ENCODE results near the gene AMBRA1. TPM values are rescaled to one million over a fixed set of nuclear protein-coding genes. Genes with fewer than 3 reads are reported as not detected.

AMBRA1 gene
- polyA plus RNA-seq, 3 donors: 24.6 to 27.7 (median 24.8) TPM

DNA sequence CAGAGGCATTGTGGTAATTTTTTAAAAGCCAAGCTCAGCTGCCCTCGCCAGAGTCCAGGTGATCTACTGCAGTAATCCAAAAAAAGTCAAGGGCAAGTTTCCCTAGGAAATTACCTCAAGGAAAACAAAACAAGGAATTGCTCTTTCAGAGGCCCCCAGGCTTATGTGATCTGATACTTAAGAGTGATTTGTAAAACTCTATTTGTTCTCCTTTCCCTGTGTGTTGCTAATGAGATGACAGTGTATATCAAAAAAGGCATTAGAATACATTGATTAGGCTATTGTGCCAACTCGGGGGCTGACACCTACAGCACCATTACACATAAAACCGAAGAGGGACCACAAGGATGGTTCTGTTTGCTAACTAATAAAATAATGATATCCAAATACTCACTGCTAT lies 157.7 kb downstream of the AMBRA1 start:
- DNase-seq (ENCODE audit: extremely low read depth in 1 of 11, low read depth in 9 of 11, low spot score in 4 of 11): no peak

DNA sequence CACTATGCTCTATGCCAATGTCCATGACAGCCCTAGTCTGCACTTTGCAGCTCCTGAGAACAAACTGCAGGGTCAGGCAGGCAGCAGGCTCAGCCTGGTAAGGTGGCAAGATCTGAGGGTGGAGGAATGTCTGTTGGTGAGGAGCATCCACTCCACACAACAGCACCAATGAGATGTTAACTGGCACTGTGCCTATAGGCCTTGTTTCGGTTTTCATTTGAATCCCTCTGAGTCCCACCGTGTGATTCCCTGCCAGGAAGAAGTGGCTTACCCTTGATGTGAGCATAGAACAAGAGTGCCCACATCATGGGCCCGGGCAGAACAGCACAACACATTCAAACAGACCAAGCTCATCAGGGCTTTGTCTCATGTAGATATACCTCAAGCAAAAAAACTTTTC lies 158.1 kb downstream of the AMBRA1 start:
- DNase-seq (ENCODE audit: extremely low read depth in 1 of 11, low read depth in 9 of 11, low spot score in 4 of 11): no peak

DNA sequence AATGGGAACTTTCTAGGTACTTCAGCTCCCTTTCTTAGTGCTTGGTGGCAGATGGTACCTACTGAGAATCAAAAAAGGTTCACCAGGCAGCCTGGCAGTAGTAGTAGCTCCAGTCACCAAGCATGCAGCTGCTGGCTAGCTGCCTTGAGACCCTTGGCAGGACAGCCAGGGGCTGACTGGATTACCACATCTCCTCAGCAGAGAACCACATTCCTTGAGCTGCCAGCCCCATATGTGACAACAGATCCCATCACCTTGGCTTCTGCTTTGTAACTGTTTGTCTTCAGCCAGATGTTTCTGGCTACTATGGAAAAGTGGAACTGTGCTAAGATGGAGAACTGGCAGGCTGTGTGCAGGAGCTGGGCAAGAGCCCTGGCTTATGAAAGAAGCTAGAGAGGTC lies 162.6 kb downstream of the AMBRA1 start:
- no peak for DNase-seq (ENCODE audit: extremely low read depth in 1 of 11, low read depth in 9 of 11, low spot score in 4 of 11)

DNA sequence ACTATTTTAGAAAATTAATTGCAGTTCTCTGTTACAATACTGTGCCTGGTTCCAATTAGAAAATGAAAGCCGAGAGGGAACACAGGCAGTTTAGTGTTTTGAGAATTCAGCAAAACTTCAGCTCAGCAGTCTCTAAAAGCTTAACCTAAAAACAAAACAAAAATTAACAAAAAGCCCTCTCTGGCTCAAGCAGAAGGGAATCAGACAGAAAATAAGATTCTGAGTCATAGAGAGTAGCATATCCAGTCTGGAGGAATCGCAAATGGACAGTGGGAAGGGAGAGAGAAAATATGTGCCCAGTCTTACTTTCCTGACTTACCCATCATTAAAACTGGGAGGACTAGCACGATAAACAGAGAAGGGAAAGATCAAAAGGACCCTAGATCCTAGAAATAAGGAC lies 164.1 kb downstream of the AMBRA1 start:
- no peak for DNase-seq (ENCODE audit: extremely low read depth in 1 of 11, low read depth in 9 of 11, low spot score in 4 of 11)

DNA sequence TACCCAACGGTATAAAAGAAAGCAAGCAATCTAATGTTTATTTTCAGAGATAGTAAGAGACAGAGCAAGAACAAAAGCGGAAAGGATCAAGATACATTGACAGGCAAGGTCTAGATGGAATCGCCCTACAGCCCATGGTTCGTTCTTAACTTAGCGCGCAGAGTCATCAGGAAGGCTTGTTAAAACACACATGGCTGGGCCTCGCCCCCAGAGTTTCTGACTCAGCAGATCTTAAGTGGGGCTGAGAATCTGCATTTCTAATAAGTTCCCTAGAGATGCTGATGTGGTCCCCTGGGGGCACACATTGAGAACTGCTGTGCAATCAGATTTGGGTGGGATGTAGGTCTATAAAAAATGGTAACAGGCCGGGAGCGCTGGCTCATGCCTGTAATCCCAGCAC lies 166.5 kb downstream of the AMBRA1 start:
- no peak for DNase-seq (ENCODE audit: extremely low read depth in 1 of 11, low read depth in 9 of 11, low spot score in 4 of 11)

DNA sequence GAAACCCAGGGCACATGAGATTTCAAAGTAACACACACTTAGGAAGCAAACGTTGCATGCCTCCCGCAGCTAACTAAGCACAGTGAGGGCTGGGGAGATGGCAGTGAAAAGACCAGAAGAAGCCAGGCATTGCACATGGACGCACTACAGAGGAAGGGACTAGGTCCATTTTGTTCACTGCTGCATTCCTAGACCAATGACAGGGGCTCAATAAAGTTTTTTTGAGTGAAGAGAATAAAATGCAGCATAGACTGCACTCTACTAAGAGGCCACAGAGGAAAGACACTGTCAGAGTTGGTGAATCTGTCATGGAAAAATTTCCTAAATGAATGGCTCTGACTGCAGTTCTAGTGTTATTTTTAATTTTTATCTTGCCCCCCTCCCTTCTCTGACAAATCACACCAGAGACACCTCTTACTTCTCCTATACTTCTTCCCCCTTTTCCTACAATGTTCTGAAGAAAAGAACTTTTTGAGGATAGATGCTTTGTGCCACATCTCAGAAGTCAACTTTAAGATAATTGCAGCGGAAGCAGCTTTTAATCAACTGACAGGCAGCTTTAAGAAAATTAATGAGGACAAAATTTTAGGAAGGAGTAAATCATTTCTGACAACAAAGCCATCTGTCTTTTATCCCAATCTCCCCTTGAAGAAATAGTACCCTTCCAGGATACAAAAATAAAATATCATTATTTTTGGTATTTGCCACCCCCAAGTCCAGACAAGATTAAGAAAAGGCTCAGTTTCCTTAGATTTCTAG lies 167.4 kb downstream of the AMBRA1 start:
- no peak for DNase-seq (ENCODE audit: extremely low read depth in 1 of 11, low read depth in 9 of 11, low spot score in 4 of 11)

DNA sequence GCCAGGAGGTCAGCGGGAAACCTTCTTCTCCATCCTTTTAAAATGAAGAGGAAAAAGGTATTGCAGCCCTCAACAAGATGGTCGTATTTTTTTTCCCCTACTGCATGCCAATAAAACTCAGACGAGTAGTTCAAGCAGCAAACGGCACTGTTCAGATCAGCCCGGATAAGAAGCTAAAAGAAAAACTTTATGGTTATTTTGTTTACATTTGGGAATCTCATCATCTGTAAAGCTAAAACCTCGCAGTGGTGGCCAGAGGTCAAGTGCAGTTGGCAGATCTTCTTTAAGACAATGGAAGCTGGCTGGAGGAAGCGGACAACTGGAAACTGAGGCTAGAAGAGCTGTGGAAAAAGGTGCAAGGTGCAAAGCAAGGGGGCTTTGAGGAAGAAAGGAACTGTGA lies 171.2 kb downstream of the AMBRA1 start:
- DNase-seq (ENCODE audit: extremely low read depth in 1 of 11, low read depth in 9 of 11, low spot score in 4 of 11): no peak

DNA sequence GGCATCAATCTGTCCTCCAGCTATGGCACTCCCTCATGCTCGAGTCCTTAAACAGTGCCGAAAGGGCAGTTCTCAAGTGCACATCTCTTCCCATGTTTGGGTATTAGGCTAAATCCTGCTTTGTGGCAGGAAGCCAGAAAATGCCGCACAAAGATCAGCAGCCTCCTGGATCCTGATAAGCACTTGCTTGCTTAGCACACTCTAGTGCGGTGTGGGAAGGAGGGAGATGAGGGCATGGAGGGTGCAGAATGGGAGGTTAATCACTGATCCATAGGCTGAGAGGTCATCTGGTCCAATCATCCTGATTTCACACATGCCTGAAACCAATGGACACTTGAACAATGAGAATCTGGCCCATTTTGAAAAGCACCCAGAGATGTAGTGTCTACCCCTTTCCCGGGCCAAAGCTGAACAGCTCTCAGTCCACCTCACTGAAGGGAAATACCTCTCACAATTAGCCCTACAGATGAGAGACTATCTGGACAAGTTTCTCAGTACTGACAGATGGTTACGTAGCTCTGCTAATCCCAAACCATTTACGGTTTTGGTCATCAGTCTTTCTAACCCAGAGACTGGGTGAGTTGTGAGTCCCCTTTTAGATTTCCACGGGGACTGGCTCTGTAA lies 172.5 kb downstream of the AMBRA1 start:
- no peak for DNase-seq (ENCODE audit: extremely low read depth in 1 of 11, low read depth in 9 of 11, low spot score in 4 of 11)

DNA sequence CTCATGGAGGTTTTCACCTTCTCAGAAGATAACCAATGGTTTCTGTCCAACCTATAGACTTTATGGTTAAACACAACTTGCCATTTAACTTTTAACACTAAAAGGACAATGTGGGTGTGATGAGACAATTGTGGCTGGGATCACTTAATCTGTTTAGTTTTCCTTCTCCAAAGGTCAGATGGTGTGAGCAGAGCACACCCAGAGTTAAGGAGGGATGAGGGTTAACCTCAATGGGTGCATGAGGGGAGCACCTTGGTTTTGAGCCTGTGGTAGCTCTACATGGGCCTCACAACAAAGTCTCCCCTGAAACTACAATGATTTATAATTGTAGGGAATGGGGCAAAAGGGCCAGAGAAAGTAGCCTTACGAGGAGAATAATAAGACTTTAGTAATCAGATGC lies 173.3 kb downstream of the AMBRA1 start:
- DNase-seq (ENCODE audit: extremely low read depth in 1 of 11, low read depth in 9 of 11, low spot score in 4 of 11): no peak

DNA sequence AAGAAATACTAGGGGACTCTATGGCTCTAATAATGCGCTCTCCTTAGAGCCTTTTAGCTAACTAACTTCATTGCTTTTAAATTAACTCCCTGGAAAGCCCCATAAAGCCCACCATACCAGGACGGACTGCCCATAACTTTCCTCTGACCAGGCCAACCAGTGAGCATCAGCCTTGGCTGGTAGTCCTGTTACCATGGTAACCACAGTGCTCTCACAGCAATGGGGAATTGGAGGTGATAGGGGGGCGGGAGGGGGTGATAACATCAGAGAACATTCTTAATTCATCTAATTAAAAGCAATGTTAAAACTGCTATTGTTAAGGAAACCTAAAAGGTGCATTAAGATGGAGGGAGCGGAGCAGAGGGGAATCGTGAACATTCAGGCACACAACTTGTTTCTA lies 175.1 kb downstream of the AMBRA1 start:
- no peak for DNase-seq (ENCODE audit: extremely low read depth in 1 of 11, low read depth in 9 of 11, low spot score in 4 of 11)

DNA sequence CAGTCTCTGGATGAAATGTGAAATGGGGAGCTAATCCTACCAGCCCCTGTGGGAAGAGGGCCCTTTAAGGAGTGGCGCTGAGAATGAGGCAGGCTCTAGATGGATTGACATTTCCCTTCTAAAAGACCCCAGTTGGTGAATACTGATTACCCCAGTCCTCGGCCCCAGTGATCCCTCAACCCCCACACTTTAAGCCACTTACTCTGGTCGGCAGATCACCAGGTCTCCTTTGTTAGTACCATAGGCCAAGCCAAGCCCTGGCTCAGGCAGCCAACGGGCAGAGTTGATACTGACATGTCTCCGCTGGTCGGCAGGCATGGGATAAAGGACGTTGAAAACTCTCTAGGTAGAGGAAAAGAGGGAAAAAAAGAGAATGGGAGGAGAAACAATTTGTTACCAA lies 176.1 kb downstream of the AMBRA1 start:
- DNase-seq (ENCODE audit: extremely low read depth in 1 of 11, low read depth in 9 of 11, low spot score in 4 of 11): no peak

DNA sequence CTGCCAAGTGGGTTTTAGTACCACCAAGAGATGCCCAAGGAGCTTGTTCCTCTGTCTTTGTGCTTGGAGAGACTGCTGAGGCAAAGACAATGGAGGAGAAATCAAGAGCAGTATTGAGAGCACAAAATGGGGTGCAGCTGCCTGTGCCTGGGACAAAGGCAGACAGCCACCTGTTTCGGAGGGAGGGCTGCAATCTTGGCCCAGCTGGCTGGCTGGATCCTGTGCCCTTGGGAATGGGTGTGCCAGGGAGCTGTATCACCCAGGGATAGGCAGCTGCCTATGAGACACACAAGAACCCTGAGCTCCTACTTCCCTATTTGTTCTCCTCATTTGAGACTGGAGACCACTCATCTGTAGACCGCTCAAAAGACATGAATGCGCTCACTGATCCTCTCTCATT lies 178.9 kb downstream of the AMBRA1 start:
- DNase-seq (ENCODE audit: extremely low read depth in 1 of 11, low read depth in 9 of 11, low spot score in 4 of 11): no peak

DNA sequence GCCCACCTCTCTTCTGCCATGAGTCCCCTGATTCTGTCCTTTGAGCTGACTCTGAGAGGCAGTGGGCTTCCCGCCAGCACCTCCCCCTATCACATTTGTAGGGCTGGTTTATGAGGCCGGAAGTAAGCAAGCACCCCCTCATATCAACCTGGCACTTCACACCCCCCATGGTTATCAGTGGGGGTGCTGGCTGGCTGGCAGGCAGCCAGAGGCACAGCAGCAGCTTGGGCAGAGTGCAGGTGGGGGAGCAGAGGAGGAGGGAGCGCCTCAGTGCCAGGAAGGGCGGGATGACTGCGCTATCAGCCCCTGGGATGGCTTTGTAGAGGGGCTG lies 179.4 kb downstream of the AMBRA1 start:
- DNase-seq (ENCODE audit: extremely low read depth in 1 of 11, low read depth in 9 of 11, low spot score in 4 of 11): no peak

DNA sequence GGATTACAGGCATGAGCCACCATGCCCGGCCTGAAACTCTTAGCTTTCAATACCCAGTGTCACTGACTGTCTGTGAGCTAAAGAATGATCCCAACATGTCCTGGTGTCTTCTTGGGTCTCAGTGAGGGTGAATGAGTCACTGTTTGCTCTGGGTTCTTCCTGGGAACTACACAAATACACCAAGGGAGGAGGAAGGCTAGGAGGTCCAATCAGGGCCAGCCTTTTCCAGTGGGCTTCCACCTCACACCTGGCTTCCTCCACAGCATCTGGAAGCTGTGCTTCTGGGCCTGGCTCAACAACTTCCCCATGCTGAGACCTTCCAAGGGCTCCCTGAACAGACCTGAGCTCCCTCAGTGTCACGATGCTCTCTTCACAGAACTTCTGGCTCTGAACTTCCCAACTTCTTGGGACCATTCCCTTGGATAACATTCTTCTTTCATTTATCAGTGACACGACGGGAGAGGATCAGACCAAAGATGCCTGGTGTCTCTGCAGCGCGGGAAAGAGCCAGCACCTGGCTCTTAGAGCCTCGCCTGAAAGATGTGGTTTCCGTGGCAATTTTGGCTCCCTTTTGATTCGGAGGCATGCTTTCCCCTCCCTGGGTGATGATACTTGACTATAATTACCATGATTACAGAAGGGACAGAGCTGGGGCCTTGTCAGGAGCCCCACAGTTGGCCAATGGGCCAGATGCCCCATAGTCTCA lies 179.9 kb downstream of the AMBRA1 start:
- DNase-seq (ENCODE audit: extremely low read depth in 1 of 11, low read depth in 9 of 11, low spot score in 4 of 11): no peak

DNA sequence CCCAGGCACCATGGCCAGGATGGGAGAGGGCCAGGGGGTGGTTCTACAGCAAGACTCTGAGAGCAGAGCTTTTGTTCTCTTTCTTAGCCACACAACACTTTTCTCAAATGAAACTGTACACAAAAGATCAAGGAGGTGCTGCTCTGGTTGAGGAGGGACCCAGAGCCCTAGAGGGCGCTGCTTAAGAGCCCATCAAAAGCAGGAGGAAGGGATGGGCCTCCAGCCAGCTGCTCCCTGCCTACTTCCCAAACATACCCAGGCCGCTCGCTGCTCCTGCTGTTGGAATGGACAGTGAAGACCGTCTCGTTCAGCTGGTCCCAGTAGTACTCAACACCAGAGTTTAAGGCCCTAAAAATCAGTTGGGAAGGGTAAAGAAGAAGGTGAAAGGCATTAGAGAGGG lies 183.8 kb downstream of the AMBRA1 start:
- no peak for DNase-seq (ENCODE audit: extremely low read depth in 1 of 11, low read depth in 9 of 11, low spot score in 4 of 11)

DNA sequence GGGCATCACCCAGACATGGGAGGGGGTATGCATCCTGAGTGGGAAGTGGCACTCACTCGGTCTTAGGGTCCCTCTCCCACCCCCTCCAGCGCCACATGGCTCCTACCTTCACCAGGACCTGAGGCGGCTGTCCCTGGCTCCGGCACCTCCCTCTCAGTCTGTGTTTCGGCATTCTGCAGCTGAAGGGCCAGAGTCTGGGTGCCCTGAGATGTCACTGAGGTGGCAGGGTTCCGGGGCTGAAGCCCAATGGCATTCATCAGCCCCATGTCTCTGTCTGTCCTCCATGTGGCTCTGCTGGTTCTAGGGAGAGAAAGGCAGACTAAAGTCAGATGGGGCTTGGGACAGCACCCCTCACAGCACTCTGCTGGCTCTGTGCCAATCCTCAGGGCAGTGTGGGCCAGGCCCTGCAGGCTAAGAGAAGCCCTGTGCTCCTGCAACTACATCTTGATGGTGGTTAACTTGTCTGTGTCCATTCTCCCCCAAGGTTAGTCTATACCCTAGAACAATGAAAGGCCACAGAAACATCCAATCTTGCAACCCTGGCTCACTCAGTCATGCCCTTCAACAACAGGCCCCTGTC lies 185.3 kb downstream of the AMBRA1 start:
- DNase-seq (ENCODE audit: extremely low read depth in 1 of 11, low read depth in 9 of 11, low spot score in 4 of 11): no peak

DNA sequence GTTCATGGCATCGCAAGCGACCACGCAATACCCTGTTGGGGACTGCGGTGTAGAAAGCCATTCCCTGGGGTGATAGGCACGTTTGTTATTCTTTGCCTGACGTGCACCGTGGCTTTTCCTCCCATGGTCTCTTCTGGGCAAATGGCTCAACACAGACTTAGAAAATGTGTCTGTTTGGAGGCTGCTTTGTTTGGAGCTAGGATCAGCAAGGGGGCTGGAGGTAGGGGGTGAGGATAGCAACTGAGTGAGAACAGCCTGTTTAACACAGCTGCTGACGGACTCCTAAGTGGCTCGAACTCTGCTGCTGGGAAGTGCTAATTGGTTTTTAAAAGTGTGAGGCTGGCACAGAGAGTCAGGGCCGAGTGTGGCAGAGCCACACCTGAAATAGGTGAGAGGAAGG lies 186.2 kb downstream of the AMBRA1 start:
- DNase-seq (ENCODE audit: extremely low read depth in 1 of 11, low read depth in 9 of 11, low spot score in 4 of 11): no peak

DNA sequence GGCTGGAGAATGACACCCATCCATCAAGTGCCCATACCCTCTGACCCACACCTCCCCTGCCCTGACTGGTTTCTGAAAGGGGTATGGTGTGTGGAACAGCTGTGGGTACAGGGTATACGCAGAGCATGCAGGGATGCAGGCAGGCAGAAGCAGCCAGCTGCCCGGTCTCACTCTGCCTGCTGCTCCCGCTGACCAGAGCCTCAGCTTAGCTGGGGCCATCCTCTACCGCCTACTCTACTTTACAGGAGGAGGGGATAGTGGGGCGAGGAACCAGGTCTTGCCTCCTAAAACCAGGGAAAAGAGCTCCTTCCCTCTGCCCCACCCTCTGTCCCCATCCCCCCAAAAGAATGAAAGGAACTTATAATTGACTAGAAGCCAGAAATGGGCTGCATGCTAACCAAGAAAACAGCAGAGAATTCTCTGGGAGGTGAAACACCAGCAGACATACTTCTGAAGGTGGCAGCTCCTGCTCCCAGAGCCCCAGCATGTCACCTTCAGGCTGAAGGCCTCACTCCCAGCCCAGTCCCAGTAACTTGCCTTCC lies 189.3 kb downstream of the AMBRA1 start:
- DNase-seq (ENCODE audit: extremely low read depth in 1 of 11, low read depth in 9 of 11, low spot score in 4 of 11): no peak

DNA sequence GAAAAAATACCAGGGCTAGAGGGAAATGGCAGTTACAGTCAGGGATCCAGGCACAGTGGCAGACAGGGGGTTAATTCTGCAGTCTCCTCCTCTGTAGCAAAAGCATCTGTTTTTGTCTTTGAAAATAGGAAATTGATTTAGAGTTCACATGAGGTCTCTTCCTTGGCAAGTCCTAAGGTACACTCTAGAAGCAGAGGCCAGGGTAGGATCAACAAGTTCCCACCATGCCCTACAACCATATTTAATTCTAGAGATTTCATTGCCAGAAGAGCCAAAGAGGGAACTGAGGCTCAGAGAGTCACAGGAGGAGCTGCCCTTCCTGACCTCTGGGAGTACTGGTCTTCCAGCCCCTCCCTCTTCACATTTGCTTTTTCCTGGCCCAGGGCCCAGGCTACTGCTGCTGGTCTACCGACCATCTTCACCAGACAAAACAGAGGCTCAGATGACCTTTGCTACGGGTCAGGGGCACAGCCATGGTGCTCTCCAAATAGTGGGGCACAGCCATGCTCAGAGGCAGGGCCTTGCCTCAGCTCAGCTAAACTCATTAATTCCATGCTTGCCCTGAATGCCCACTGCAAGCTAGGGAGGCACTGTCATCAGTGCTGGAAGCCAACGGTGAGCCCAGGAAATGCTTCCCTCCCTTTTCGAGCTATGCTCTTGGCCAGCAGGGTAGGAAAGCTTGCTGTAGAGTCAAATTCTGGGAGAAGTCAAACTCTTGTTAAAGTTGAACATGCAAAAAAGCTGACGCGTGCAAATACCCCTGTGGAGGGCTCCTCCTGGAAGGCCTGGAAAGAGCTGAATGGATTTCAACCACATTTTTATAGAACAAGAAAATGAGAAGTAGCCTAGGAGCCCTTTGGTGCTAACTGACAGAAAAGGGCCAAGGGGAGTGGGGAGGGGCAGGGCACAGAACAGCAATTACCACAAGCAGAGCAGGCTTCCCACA lies 190.6 kb downstream of the AMBRA1 start:
- DNase-seq (ENCODE audit: extremely low read depth in 1 of 11, low read depth in 9 of 11, low spot score in 4 of 11): no peak
